ENCODE results near the gene RD3L. TPM values are rescaled to one million over a fixed set of nuclear protein-coding genes. Genes with fewer than 3 reads are reported as not detected.

The RD3L gene
- total RNA-seq, 1 experiment from 2014 or later: not detected

DNA sequence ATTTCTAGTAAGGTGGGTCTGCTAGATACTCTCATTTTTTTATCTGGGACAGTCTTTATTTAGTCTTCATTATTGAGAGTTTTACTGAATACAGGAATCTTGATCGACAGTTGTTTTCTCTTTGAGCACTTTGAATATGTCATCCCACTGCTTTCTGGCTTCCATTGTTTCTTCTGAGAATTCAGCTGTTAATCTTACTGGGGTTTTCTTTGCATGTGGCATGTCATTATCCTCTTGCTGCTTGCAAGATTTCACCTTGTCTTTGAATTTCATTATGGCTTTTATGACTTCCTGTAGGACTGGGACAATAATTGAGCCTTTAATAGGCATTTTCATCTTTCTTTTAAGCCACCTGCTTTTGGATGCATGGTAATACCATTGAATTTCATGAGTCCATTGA is 46.7 kb upstream of the RD3L start:
- ChIA-PET POLR2A (no interaction called here), CTCF (no interaction called here), RAD21 (ENCODE audit: low non-redundant PET in 1 of 2, low total read pairs in 2 of 2, uncharacterized antibody in 2 of 2, unreplicated experiment in 2 of 2) (no interaction called here)
- Histone ChIP-seq H3K27ac (ENCODE audit: low read depth, low read length) (no peak overlapping the region), H3K4me3 (replicated peaks in 1 of 2; ENCODE audit: low read depth in 1 of 2, low read length in 2 of 2) (no peak overlapping the region), H3K79me2 (ENCODE audit: insufficient read depth, low read length) (no peaks in the 10 kb centered on the region), H3K4me1 (ENCODE audit: control insufficient read depth in 1 of 2, insufficient read depth in 2 of 2, low read length in 2 of 2) (no peaks in the 10 kb centered on the region), H4K20me1 (ENCODE audit: insufficient read depth) (no peaks in the 10 kb centered on the region), H3K9me2 (ENCODE audit: insufficient read depth) (no peaks in the 10 kb centered on the region), H3K9me3 (ENCODE audit: control insufficient read depth in 1 of 2, insufficient read depth in 1 of 2, low read depth in 1 of 2, low read length in 2 of 2) (peaks cover 6 to 9% of the 10 kb centered on the region in 2 experiments; a peak in 2 of 4 replicates), H3K36me3 (ENCODE audit: control insufficient read depth in 1 of 2, insufficient read depth in 2 of 2, low read length in 2 of 2) (no peaks in the 10 kb centered on the region), H3K9ac (ENCODE audit: low read length) (no peak overlapping the region), H2AFZ (ENCODE audit: low read depth, low read length, poor library complexity, severe bottlenecking) (no peak overlapping the region), H3K4me2 (ENCODE audit: low read length) (no peak overlapping the region), H3K27me3 (ENCODE audit: insufficient read depth, low read length) (no peaks in the 10 kb centered on the region)
- BruUV-seq (replicated peaks): no TSS peak
- intact Hi-C loops (cut with micrococcal nuclease): no loop called here
- DNase-seq (ENCODE audit: low read depth, low spot score) (no peak), ATAC-seq (no peak)
- TF ChIP-seq, protein P1, sequence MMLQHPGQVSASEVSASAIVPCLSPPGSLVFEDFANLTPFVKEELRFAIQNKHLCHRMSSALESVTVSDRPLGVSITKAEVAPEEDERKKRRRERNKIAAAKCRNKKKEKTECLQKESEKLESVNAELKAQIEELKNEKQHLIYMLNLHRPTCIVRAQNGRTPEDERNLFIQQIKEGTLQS (IDR thresholded peaks at IDR 0.05): no peak
- TF ChIP-seq, protein P2, sequence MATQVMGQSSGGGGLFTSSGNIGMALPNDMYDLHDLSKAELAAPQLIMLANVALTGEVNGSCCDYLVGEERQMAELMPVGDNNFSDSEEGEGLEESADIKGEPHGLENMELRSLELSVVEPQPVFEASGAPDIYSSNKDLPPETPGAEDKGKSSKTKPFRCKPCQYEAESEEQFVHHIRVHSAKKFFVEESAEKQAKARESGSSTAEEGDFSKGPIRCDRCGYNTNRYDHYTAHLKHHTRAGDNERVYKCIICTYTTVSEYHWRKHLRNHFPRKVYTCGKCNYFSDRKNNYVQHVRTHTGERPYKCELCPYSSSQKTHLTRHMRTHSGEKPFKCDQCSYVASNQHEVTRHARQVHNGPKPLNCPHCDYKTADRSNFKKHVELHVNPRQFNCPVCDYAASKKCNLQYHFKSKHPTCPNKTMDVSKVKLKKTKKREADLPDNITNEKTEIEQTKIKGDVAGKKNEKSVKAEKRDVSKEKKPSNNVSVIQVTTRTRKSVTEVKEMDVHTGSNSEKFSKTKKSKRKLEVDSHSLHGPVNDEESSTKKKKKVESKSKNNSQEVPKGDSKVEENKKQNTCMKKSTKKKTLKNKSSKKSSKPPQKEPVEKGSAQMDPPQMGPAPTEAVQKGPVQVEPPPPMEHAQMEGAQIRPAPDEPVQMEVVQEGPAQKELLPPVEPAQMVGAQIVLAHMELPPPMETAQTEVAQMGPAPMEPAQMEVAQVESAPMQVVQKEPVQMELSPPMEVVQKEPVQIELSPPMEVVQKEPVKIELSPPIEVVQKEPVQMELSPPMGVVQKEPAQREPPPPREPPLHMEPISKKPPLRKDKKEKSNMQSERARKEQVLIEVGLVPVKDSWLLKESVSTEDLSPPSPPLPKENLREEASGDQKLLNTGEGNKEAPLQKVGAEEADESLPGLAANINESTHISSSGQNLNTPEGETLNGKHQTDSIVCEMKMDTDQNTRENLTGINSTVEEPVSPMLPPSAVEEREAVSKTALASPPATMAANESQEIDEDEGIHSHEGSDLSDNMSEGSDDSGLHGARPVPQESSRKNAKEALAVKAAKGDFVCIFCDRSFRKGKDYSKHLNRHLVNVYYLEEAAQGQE (IDR thresholded peaks at IDR 0.05; ENCODE audit: low read depth): no peak
- peak; percentile 53; the same call in 1 of the 2 replicates for TF ChIP-seq CBX3 (IDR thresholded peaks at IDR 0.05; ENCODE audit: low read depth)
- TF ChIP-seq, protein P3, sequence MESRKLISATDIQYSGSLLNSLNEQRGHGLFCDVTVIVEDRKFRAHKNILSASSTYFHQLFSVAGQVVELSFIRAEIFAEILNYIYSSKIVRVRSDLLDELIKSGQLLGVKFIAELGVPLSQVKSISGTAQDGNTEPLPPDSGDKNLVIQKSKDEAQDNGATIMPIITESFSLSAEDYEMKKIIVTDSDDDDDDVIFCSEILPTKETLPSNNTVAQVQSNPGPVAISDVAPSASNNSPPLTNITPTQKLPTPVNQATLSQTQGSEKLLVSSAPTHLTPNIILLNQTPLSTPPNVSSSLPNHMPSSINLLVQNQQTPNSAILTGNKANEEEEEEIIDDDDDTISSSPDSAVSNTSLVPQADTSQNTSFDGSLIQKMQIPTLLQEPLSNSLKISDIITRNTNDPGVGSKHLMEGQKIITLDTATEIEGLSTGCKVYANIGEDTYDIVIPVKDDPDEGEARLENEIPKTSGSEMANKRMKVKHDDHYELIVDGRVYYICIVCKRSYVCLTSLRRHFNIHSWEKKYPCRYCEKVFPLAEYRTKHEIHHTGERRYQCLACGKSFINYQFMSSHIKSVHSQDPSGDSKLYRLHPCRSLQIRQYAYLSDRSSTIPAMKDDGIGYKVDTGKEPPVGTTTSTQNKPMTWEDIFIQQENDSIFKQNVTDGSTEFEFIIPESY (IDR thresholded peaks at IDR 0.05; ENCODE audit: extremely low read depth, insufficient replicate concordance, low read length): no peak
